ENCODE results near the gene TMEM218. TPM values are rescaled to one million over a fixed set of nuclear protein-coding genes. Genes with fewer than 3 reads are reported as not detected.
A peak's percentile ranks its signal among the peaks of the same experiment; 100 is the strongest.

Gene TMEM218
- total RNA-seq, 1 experiment from 2014 or later, result 20.5 TPM

DNA sequence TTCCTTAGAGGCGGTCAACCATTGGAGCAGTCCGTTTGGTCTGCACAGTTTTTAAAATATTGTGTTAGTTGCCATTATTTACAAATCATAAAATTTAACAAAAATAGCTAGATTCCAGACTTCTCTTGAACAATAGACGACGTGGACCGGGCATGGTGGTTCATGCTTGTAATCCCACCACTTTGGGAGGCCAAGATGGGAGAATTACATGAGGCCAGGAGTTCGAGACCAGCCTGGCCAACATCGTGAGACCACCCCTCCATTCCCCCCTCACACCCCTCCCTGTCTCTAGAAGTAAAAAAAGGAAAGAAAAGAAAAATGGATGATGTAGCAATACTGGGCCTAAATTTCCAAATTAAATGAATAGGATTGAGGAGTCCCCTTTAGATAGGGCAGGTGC, 47.4 kb downstream of the TMEM218 start:
- Histone ChIP-seq H3K36me3 (ENCODE audit: low read depth) (no peaks in the 10 kb centered on the region), H3K79me2 (ENCODE audit: low read depth) (peaks cover 24% of the 10 kb centered on the region), H4K20me1 (ENCODE audit: insufficient read depth) (no peaks in the 10 kb centered on the region), H3K27me3 (ENCODE audit: insufficient read depth, low read depth) (no peaks in the 10 kb centered on the region), H3F3A (ENCODE audit: insufficient read depth, low read depth) (peaks cover 9% of the 10 kb centered on the region), H3K4me1 (replicated peaks; ENCODE audit: insufficient read depth) (peaks cover 19% of the 10 kb centered on the region), H3K4me3 (peak overlapping the region; percentile 73), H2AFZ (peak overlapping the region; percentile 87; the same call in 1 of the 2 replicates), H3K9me2 (ENCODE audit: insufficient read depth) (no peaks in the 10 kb centered on the region), H3K9me3 (ENCODE audit: insufficient read depth, low read depth) (no peaks in the 10 kb centered on the region), H3K27ac (0 out of 2 replicates have a peak overlapping the region, but pooled peaks have one; percentile 10), H3K4me2 (peak overlapping the region; percentile 89)
- no peak for DNase-seq
- intact Hi-C loops (cut with micrococcal nuclease; ENCODE audit: unreplicated experiment), result no loop called here
- TSS peak; percentile 35 for BruUV-seq (replicated peaks)
- ChIA-PET CTCF (no interaction called here), POLR2A (ENCODE audit: unreplicated experiment) (no interaction called here)
- no peak for TF ChIP-seq EZH2 (IDR thresholded peaks at IDR 0.05; ENCODE audit: low read depth)
- TF ChIP-seq, protein P1, sequence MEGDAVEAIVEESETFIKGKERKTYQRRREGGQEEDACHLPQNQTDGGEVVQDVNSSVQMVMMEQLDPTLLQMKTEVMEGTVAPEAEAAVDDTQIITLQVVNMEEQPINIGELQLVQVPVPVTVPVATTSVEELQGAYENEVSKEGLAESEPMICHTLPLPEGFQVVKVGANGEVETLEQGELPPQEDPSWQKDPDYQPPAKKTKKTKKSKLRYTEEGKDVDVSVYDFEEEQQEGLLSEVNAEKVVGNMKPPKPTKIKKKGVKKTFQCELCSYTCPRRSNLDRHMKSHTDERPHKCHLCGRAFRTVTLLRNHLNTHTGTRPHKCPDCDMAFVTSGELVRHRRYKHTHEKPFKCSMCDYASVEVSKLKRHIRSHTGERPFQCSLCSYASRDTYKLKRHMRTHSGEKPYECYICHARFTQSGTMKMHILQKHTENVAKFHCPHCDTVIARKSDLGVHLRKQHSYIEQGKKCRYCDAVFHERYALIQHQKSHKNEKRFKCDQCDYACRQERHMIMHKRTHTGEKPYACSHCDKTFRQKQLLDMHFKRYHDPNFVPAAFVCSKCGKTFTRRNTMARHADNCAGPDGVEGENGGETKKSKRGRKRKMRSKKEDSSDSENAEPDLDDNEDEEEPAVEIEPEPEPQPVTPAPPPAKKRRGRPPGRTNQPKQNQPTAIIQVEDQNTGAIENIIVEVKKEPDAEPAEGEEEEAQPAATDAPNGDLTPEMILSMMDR (conservative IDR thresholded peaks at IDR 0.05), result no peak

DNA sequence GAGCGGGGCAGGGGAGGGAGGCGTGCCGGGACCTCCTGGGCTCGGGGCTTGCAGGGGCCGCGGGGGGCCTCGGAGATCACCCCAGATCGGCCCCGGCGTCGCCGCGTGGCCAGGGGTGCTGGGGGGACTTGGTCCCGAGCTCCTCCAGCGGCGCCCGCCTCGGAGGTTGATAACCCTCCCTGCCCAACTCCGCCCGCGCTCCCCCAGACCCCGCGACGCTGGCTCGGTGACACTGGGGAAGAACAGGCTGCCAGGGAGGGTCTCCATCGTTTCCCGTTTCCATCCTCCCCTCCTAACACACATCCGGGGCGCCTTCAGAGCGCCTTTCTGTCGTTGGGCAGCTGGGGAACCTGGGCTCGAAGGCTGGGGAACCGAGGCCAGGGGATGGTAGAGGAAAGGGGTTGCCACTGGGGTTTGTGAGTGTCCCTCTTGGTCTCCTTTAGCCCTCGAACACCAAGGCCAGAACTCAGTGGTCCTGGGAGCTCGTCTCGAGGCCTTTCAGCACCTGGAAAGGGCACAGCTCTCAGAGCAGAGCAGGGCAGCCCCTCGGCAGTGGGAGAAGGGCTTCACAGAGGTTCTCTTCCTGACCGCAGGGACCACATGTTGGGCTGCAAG, 47.9 kb downstream of the TMEM218 start:
- H3F3A ChIP-seq (ENCODE audit: insufficient read depth, low read depth), result peaks cover 4% of the 10 kb centered on the region
- CTCF ChIA-PET, result interaction anchor here (0.6 kb wide), 1 partner anchor 172 kb away, joined by 3 read pairs; no protein-coding TSS in a partner anchor
- no peaks in the 10 kb centered on the region for H3K36me3 ChIP-seq (ENCODE audit: low read depth)
- POLR2A ChIA-PET (ENCODE audit: unreplicated experiment), result interaction anchor here (0.7 kb wide), 1 partner anchor 299 kb away, joined by 4 read pairs; no protein-coding TSS in a partner anchor
- no peaks in the 10 kb centered on the region for H4K20me1 ChIP-seq (ENCODE audit: insufficient read depth)
- no peaks in the 10 kb centered on the region for H3K9me3 ChIP-seq (ENCODE audit: insufficient read depth, low read depth)
- H3K4me3 ChIP-seq, result peak overlapping the region; percentile 73
- peak overlapping the region; percentile 87 for H2AFZ ChIP-seq
- peak overlapping the region; percentile 36; the same call in 1 of the 2 replicates for H3K27ac ChIP-seq
- DNase-seq, result no peak
- no peaks in the 10 kb centered on the region for H3K9me2 ChIP-seq (ENCODE audit: insufficient read depth)
- BruUV-seq (replicated peaks), result no TSS peak
- TF ChIP-seq, protein P1 (conservative IDR thresholded peaks at IDR 0.05), result no peak
- TF ChIP-seq EZH2 (IDR thresholded peaks at IDR 0.05; ENCODE audit: low read depth), result no peak
- peak overlapping the region; percentile 89 for H3K4me2 ChIP-seq
- intact Hi-C loops (cut with micrococcal nuclease; ENCODE audit: unreplicated experiment), result loop anchor here (1.0 to 2.0 kb wide), 3 partner anchors 19 to 61 kb away; no protein-coding TSS in a partner anchor
- peaks cover 24% of the 10 kb centered on the region for H3K79me2 ChIP-seq (ENCODE audit: low read depth)
- peaks cover 14% of the 10 kb centered on the region; the same call in 1 of the 2 replicates for H3K4me1 ChIP-seq (replicated peaks; ENCODE audit: insufficient read depth)
- H3K27me3 ChIP-seq (ENCODE audit: insufficient read depth, low read depth), result no peaks in the 10 kb centered on the region

GRCh38 chr11:125062931-125063428, 48.4 kb downstream of the TMEM218 start, which contains the start of gene SLC37A2:
SLC37A2 (plus strand) TSS chr11:125063305; CDS start chr11:125063368, 63 bp downstream.
- TF ChIP-seq, protein P1 (conservative IDR thresholded peaks at IDR 0.05), result no peak; the same call in 1 of the 2 replicates
- TF ChIP-seq EZH2 (IDR thresholded peaks at IDR 0.05; ENCODE audit: low read depth), result no peak
- H3K9me2 ChIP-seq (ENCODE audit: insufficient read depth), result no peaks in the 10 kb centered on the region
- no peaks in the 10 kb centered on the region for H3K27me3 ChIP-seq (ENCODE audit: insufficient read depth, low read depth)
- BruUV-seq (replicated peaks), result no TSS peak
- peak within 1 kb of the TSS; percentile 87 for H2AFZ ChIP-seq
- POLR2A ChIA-PET (ENCODE audit: unreplicated experiment), result interaction anchor here (0.7 kb wide), 1 partner anchor 298 kb away, joined by 4 read pairs; no protein-coding TSS in a partner anchor
- H3K4me1 ChIP-seq (replicated peaks; ENCODE audit: insufficient read depth), result peaks cover 10% of the 10 kb centered on the region; the same call in 1 of the 2 replicates
- intact Hi-C loops (cut with micrococcal nuclease; ENCODE audit: unreplicated experiment), result loop anchor here (1.0 to 2.0 kb wide), 3 partner anchors 20 to 62 kb away; no protein-coding TSS in a partner anchor
- no peaks in the 10 kb centered on the region for H3K9me3 ChIP-seq (ENCODE audit: insufficient read depth, low read depth)
- H3K79me2 ChIP-seq (ENCODE audit: low read depth), result peaks cover 24% of the 10 kb centered on the region
- H3F3A ChIP-seq (ENCODE audit: insufficient read depth, low read depth), result no peaks in the 10 kb centered on the region; the same call in none of the 2 replicates
- peak within 1 kb of the TSS; percentile 73 for H3K4me3 ChIP-seq
- no peaks in the 10 kb centered on the region for H4K20me1 ChIP-seq (ENCODE audit: insufficient read depth)
- no peaks in the 10 kb centered on the region for H3K36me3 ChIP-seq (ENCODE audit: low read depth)
- CTCF ChIA-PET, result interaction anchor here (0.6 kb wide), 1 partner anchor 173 kb away, joined by 3 read pairs; no protein-coding TSS in a partner anchor
- peak within 1 kb of the TSS; percentile 89 for H3K4me2 ChIP-seq
- peak; percentile 68 to 74 for DNase-seq
- H3K27ac ChIP-seq, result peak within 1 kb of the TSS; percentile 36

Measured in PC-9 (cell line).